HG02870 (cell line): Measurements from ENCODE around the gene BIRC2.

Source experiments
- ATAC-seq: cut with Tn5 transposase; IDR thresholded peaks from one replicate; pipeline ENCODE4 v1.9.1; 2021; ENCODE audit warnings: mild to moderate bottlenecking, moderate library complexity; ENCODE audit not compliant: unreplicated experiment

Gene BIRC2

DNA sequence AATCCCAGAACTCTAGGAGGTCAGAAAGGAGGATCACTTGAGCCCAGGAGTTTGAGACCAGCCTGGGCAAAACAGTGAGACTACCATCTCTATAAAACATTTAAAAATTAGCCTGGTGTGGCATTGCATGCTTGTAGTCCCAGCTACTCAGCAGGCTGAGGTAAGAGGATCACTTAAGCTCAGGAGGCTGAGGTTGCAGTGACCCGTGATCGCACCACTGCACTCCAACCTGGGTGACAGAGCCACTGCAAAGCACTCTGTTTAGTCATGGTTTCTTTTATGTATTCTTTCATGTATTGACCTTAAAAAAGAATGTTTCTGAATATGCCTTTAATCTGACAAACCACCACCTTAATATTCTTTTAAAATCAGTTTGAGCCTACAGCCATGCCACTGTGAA, 52.2 kb downstream of the BIRC2 start:
- ATAC-seq, result no peak

DNA sequence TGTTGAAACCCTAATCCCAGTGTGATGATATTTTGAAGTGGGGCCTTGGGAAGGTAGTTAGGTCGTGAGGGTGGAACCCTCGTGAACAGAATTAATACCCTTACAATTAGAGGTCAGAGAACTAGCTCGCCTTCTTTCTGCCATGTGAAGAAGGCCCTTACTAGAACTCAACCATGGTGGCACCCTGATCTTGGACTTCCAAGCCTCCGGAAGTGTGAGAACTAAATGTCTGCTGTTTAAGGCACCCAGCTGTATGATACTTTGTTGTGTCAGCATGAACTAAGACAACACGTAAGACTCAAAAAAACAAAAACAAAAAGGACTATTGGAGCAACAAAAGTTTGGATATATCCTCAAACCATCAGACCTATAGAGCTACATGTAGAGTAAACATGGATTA, 53.6 kb downstream of the BIRC2 start:
- no peak for ATAC-seq

DNA sequence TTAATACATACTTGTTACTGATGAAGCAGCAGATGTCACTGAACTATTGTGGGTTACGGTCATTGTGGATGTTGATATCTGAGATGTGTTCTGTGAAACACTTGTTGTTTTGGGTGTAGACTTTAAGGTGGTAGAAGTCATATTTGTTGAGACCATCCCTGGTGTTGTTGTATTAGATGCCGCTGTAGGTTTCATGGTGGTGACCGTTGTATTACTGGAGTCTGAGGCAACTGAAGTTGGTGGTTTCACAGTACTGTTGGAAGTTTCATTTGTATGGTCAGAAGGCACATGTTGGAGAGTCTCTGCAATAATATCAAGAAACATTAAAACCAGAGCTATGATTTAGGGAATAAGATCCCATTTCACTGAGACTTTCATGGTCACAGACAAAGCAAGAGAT, 54.9 kb downstream of the BIRC2 start:
- no peak for ATAC-seq

DNA sequence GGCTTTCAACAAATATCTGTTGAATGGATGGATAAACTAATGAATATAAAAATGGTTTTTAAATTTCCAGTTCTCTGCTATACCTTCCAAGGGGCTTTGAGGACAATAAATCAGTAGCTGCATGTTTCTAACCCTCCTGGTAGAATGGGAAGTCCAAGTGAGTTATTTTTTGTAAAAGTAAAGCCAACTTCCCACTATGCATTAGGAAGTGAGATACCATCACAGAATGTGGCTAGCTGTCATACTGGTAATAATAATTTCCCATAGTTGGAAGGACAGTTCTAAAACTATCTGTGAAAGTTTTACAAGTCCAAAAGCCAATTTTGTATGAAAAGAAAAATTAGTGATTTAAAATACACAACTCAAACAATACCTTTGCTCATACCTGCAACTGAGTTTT, 55.5 kb downstream of the BIRC2 start:
- ATAC-seq, result no peak

DNA sequence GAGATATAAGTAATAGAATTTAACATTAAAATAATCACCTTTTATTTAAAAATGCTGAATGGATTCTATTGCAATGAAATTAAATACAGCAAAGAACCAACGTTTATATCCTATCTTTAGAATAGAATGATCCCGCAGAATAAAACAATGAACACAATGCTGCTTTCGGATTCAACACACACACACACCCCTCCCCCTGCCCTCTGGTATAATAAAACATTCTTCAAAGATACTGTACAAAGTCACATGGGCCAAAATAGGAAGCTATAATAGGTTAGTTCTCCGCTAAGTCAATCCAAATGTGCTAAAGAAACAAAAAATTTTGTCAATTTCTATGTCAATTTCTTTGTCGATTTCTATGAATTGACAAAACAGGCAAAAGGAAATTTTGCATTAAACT, 58.5 kb downstream of the BIRC2 start:
- no peak for ATAC-seq

DNA sequence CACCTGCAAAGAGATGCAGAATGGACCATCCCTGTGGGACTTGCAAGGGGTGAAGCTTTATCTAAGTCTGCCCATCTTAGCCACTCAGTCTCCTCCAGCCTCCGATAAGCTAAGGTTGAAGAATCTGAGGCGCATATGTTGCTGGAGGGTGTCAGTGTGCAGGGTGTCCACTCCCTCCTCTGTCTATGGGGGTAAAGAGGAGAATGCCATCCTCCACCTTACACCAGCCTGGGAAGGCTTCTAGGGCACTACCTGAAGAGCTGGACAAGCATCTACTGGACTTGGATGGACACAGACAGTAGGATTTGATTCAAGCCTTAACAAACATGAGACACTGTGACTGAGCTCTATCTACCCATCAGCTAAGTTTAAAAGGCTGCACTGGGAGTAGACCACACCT, 59.1 kb downstream of the BIRC2 start:
- ATAC-seq, result no peak

DNA sequence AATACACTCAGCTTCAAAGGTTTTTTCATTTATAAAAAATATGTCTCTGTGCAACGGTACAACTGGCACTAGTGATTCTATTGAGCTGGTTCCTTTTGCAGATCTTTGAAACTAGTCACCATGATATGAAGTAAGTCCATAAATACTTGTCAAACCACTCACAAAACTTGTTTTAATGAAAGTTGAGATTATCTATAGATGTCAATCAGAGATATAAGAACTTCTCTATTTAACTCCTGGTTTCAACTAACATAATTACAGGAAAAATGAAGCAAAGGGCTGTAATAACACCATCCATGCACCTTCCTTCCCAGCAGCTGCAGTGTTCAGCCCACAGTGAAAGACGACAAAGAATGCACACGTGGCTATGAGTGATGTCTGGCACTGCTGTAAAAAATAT, 60.9 kb downstream of the BIRC2 start:
- ATAC-seq, result no peak

DNA sequence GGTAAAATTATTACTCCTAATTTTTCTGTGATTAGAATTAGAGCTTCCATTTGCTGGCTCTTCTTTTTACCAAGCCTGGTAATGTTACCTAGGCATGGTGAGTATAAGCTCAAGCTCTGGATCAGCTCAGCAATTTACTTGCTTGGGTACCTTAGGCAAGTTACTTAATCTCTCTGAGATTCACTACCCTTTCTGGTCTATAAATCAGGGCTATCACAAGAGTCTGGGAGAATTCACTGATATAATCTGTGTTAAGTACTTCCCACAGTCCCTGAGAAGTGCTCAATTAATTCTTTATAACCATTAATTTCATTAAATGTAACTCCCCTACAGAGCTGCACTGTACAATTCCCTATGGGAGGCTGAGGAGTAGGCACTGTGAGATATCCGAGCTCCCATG, 61.3 kb downstream of the BIRC2 start:
- ATAC-seq, result no peak

DNA sequence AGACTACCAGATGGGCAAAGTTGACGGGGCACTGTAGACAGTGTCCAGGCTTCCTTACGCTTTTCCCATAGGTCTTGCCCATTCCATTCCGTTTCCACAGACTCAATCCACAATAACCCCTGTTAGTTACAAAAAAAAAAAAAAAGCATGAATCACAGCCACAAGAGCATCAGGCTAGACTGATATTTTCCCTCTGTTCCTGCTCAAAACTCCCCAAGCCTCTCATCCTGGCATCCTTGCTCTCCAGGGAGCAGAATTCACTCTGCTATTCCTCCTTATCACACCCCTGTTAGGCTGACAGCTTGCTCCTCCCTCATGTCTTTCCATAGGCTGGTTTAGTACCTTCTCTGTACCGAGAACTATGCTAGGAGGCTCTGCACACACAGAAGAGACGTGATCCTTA, 63.4 kb downstream of the BIRC2 start:
- no peak for ATAC-seq

DNA sequence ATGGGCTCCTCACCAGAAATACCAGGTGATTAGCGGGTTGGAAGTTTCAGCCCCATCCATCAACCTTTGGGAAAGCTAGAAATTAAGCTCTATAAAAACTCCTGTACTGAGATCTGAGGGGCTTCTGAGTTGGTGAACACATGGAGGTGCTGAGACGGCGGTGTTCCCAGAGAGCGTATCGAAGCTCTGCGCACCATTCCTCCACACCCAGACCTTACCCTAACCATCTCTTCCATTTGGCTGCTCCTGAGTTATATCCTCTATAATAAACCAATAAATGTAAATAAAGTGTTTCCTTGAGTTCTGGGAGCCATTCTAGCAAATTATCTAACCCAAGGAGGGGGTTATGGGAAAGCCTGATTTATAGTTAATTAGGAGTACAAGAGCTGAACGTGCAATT, 64.1 kb downstream of the BIRC2 start:
- no peak for ATAC-seq

DNA sequence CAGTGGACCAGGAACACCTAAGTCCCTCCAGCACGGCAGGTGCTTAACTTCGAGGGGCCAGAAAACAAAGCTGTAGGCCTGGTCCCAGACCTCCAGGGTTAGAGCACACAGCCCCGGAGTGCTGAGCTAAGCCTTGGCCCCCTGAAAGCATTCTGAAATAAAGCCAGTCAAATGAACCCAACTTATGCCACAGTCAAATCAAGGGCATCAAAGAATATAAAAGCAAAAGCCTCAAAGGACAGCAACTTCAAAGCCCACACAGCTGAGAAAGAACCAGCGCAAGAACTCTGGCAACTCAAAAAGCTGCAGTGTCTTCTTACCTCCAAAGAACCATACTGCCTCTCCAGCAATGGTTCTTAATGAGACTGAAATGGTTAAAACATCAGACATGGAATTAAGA, 66.5 kb downstream of the BIRC2 start:
- ATAC-seq, result no peak

DNA sequence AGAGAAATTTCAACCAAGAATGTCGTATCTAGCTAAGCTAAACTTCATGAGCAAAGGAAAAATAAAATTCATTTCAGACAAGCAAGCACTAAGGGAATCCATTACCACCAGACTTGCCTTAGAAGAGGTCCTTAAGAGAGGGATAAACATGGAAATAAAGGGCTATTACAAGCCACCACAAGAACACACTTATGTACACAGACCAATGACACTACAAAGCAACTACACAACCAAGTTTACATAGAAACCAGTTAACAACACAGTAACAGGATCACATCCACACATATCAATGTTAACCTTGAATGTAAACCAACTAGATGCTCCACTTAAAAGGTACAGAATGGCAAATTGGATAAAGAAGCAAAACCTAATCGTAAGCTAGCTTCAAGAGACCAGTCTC, 67.5 kb downstream of the BIRC2 start:
- ATAC-seq, result no peak

DNA sequence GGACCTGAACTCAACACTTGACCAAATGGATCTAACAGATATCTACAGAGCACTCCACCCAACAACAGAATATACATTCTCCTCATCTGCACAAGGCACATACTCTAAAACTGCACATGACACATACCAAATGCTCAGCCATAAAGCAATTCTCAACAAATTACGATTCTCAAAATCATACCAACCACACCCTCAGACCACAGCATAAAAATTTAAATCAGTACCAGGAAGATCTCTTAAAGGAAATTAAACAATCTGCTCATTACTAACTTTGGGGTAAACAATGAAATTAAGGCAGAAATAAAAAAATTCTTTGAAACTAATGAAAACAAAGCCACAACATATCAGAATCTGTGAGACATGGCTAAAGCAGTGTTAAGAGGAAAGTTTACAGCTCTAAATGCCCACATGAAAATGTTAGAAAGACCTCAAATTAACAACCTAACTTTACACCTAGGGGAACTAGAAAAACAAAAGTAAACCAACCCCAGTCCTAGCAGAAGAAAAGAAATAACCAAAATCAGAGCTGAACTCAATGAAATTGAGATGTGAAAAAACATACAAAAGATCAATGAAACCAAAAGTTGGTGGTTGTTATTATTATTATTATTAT, 68.4 kb downstream of the BIRC2 start:
- ATAC-seq, result no peak

DNA sequence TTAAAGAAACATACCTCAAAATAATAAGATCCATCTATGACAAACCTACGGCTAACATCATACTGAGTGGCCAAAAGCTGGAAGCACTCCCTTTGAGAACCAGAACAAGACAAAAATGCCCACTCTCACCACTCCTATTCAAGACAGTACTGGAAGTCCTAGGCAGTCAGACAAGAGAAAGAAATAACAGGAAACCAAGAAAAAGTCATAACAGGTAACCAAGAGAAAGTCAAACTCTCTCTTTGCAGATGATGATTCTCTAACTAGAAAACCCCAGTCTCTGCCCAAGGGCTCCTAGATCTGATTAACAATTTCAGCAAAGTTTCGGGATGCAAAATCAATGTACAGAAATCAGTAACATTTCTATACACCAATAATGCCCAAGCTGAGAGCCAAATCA, 70.0 kb downstream of the BIRC2 start:
- peak; percentile 66 for ATAC-seq

DNA sequence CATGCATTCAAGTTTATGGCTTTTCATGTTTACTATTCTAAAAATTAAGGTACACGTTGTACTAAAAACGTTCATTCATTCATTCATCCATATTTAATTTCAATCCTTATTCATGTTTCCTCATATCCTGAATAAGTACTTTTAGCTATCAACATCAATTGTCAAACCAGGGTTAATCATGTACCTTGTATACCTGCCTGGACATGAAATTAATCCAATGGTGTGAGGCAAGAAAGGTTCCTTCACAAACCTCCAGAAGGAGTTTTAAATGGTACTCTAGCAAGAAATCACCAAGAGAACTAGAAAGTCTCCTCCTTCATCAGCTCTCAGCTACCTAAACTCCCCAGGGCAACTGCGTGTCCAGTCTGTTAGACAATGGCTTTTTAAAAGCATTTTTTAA, 72.2 kb downstream of the BIRC2 start:
- ATAC-seq, result no peak

DNA sequence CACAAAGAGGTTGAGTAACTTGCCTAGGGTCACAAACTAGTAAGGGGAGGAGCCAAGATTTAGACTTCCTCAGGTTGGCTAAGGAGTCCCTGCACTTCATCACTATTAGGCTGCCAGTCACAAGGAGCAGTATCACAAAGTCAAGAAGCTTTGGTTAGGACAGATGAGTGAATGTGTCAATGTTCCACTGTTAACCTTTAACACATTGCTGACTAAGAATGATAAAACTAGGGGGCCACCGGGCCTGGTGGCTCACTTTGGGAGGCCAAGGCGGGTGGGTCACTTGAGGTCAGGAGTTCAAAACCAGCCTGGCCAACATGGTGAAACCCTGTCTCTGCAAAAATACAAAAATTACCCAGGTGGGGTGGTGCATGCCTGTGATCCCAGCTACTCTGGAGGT, 73.5 kb downstream of the BIRC2 start:
- ATAC-seq, result peak; percentile 70

DNA sequence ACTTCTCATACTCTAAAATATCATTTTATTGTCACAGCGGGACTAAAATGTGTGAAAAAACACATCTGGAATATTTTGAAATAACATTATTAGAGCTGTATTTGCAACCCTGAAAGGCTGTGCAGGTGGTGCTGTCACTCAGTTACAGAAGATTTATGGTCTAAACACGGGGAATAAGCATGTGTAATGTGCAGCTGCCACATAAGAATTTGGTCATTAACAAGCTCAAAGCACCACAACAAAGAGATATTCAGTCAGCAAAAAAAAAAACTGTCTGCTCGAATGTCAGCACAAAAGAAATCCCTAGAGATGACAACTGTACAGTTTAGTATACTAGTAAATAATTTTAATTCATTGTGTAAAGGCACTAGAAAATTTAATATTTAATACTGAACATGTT, 74.2 kb downstream of the BIRC2 start:
- ATAC-seq, result no peak

DNA sequence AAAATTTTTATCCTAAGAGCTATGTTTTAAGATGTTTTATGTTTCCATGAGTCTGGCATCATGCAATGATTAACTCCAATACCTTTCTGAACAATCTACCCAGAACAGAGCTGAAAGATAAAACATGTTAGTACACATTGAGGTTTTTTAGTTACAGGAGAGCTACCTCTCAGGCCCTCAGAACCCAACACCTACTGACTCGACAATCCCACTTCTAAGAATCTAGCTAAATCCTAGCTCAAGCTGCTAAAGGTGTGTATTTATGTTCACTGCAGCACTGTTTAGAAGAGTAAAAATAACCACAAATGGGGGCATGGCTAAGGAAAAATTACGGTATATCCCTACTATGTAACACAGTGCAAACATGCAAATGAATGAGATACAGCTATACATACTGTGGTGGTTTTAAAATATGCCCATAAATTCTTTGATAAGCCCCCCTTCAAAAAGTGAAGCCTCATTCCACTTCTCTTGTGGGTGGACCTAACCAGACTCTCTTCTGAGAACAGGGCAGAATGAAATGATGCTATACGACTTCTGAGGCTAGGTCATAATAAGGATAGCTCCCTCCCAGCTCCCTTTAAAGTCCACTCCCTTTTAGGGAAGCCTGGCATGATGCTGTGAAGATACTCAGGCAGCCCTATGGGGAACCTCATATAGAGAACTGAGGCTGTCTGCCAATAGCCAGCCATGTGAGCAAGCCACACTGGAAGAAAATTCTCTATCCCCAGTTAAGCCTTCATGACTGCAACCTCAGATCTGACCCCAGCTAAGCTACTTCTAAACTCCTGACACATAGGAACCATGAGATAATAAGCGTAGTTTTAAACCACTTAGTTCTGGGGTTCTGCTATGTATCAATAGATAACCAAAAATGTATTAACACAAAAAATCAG, 76.1 kb downstream of the BIRC2 start:
- no peak for ATAC-seq

DNA sequence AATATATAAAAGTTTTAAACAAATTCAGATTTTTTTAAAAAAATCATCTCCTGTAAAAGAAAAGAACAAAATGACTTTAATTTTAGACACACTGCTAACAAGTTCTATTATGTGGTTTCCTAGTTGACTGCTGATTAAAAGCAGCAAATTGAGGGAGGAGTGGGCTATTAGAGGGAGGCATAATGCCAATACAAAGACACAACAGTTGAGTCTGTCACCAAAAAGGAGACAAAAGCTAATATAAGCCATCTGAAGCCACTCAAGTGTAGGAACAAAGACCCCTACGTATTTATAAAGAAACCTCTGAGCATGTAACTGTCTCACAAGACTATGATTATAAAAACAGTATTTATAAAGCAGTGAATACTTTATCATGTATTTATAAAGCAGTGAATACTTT, 76.9 kb downstream of the BIRC2 start:
- no peak for ATAC-seq

DNA sequence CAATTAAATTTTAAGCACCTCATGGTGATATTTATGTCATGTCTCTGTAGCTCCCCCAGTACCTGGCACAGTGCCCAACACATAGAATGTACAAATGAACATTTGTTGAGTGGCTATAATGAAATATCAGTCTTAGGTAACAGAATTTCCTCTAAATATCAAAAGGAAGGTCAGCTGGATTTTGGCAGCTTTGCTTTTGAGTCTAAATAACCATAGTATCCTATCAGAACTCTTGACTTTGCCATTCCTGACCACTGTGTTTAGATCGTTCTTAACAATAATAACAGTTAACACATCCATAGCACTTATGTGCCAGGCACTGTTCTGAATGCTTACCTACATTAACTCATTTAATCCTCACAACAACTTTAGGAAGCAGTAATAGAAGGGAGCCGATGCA, 79.0 kb downstream of the BIRC2 start:
- no peak for ATAC-seq

DNA sequence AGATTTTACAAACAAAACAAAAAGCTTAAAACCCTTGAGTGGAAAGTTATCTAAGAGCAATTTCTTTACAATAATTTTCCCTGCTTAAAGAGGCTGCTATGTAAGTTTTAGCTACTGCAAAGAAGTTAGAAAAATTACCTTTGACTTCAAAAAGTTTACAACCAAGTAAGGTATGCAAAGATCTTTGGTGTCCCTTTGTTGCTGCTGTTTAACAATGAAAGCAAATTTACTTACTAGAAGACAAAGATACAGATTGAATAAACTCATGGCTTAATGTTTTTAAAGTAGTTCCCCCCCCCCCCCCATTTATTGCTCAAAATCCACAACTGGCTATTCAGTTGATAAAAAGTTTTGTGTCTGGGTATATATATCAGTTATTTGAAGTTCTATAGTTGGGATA, 79.6 kb downstream of the BIRC2 start:
- ATAC-seq, result no peak

DNA sequence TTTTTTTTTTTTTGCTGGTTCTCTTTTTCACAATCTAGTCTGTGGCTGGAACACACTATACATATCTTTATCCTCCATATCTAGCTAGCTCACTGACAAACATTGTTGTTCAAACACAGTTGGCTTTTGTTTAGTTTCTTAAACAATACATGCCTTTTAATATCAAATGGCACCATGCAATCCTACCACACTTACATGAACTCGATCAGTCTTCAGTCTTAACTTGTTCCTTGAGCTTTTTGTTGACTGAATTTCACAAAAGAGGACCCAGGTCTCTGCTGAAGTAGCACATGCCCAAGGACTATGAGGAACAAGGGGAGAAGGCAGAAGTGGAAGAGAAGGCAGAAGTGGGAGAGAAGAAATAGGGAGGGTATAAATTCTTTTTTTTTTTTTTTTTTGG, 80.1 kb downstream of the BIRC2 start:
- ATAC-seq, result no peak
